ENCODE results near the gene TACC2. TPM values are rescaled to one million over a fixed set of nuclear protein-coding genes. Genes with fewer than 3 reads are reported as not detected.

TACC2 gene
- total RNA-seq, 1 experiment from 2014 or later, result 3.0 TPM

- in situ Hi-C loops (cut with HindIII; ENCODE audit: low pct_unique_long_range_greater_than_20kb, low sequenced_read_pairs), result no loop called here
- no peak for DNase-seq (ENCODE audit: low read depth, low spot score)
These were observed 132.1 kb downstream of the TACC2 start for GRCh38 chr10:122121059-122121458.

DNA sequence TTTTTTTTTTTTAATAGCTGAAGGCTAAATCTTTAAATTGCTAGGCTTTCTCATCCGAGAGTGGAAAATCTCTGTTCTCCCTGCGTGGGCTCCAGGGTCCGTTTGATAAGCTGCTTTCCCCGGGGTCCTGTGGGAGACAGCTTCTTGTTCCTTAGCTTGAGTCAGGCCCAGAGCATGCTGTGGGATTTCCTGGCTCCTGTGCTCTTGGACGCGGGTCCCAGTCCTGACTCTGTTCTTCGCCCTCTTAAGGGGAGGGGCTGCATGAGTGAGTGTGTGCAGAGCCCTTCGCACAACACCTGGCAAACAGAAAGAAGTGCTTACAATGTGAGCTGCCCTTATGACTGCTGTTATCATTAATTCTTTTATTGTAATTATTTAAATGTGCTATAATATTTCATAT is 133.5 kb downstream of the TACC2 start:
- in situ Hi-C loops (cut with HindIII; ENCODE audit: low pct_unique_long_range_greater_than_20kb, low sequenced_read_pairs), result no loop called here
- no peak for DNase-seq (ENCODE audit: low read depth, low spot score)

- in situ Hi-C loops (cut with HindIII; ENCODE audit: low pct_unique_long_range_greater_than_20kb, low sequenced_read_pairs), result no loop called here
- no peak for DNase-seq (ENCODE audit: low read depth, low spot score)
These were observed 134.2 kb downstream of the TACC2 start for GRCh38 chr10:122123186-122123585.

DNA sequence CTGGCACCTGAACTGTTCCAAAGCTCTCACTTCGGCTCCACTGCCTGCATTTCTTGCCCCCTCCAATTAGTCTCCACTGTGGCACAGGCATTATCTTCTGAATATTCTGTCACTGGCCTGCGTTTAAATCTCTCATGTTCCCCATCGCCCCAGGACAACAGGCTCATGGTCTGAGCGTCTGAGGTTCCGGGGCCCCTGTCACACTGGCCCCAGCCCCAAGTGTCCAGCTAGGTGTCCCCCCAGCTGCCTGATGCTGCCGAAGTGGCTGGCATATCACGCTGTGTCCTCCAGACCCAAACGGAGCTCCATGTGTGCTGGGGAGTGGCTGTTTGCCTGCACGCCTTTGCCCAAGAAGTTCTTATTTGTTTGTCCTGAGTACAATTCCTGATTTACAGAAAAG is 135.4 kb downstream of the TACC2 start:
- DNase-seq (ENCODE audit: low read depth, low spot score), result no peak
- in situ Hi-C loops (cut with HindIII; ENCODE audit: low pct_unique_long_range_greater_than_20kb, low sequenced_read_pairs), result no loop called here

DNA sequence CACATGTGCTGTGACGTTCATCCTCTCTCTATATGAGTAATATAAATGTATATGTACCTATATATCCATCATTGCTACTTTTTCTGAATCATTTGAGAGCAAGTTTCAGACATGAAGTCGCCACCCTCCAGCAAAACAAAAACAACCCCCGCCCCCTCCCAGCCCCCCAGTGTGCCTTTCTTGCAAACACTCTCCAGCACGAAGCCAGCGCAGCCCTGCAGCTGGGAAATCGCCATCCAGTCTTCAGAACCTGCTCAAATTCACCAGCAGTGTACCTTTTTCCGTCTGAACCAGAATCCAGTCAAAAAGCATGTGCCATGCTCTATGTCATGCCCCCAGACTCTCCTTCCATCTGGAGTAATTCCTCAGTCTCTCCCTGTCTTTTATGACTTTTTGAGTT is 135.8 kb downstream of the TACC2 start:
- DNase-seq (ENCODE audit: low read depth, low spot score), result no peak
- in situ Hi-C loops (cut with HindIII; ENCODE audit: low pct_unique_long_range_greater_than_20kb, low sequenced_read_pairs), result no loop called here

- in situ Hi-C loops (cut with HindIII; ENCODE audit: low pct_unique_long_range_greater_than_20kb, low sequenced_read_pairs), result no loop called here
- no peak for DNase-seq (ENCODE audit: low read depth, low spot score)
These were observed 138.0 kb downstream of the TACC2 start for GRCh38 chr10:122126763-122127659.

DNA sequence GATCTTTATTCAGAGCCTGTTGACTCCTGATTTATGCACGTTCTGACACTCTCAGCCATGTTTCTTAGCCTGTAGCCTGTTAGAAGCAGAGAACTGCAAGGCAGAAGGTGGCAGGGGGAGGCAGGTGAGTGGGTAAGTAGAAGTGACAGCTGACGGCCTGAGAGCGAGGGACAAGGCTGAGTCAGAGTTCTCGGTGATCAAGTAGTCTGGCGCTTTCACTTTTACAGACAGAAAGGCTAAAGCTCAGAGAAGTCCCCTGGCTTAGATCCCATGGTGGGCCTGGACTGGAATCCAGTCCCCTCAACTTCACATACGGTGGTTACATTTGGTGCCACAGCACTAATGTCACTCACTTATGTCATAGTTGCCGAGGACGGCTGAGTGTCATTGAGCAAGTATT is 139.0 kb downstream of the TACC2 start:
- DNase-seq (ENCODE audit: low read depth, low spot score), result no peak
- in situ Hi-C loops (cut with HindIII; ENCODE audit: low pct_unique_long_range_greater_than_20kb, low sequenced_read_pairs), result no loop called here

DNA sequence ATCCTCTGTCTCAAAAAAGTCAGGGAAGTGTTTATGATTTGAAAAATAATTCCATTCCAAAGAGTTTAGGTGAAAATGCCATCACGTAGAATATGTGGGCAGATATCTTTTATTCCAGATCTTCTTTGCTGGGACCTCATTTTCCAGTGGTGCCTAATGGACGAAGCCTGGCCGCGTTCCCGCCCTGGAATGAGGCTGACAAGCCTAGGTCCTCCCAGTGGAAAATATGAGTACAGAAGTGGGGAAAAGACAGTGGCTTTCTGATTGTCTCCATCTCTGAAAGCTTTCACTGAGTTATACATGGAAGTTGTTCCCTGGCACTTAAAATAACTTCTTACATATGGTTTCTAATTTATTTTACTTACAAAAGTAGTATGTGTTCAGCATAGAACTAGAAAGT is 139.4 kb downstream of the TACC2 start:
- in situ Hi-C loops (cut with HindIII; ENCODE audit: low pct_unique_long_range_greater_than_20kb, low sequenced_read_pairs), result no loop called here
- no peak for DNase-seq (ENCODE audit: low read depth, low spot score)

GRCh38 chr10:122130474-122131110 is 141.6 kb downstream of the TACC2 start:
- DNase-seq (ENCODE audit: low read depth, low spot score), result no peak
- in situ Hi-C loops (cut with HindIII; ENCODE audit: low pct_unique_long_range_greater_than_20kb, low sequenced_read_pairs), result no loop called here

GRCh38 chr10:122132331-122132755 is 143.4 kb downstream of the TACC2 start:
- DNase-seq (ENCODE audit: low read depth, low spot score), result no peak
- in situ Hi-C loops (cut with HindIII; ENCODE audit: low pct_unique_long_range_greater_than_20kb, low sequenced_read_pairs), result no loop called here

DNA sequence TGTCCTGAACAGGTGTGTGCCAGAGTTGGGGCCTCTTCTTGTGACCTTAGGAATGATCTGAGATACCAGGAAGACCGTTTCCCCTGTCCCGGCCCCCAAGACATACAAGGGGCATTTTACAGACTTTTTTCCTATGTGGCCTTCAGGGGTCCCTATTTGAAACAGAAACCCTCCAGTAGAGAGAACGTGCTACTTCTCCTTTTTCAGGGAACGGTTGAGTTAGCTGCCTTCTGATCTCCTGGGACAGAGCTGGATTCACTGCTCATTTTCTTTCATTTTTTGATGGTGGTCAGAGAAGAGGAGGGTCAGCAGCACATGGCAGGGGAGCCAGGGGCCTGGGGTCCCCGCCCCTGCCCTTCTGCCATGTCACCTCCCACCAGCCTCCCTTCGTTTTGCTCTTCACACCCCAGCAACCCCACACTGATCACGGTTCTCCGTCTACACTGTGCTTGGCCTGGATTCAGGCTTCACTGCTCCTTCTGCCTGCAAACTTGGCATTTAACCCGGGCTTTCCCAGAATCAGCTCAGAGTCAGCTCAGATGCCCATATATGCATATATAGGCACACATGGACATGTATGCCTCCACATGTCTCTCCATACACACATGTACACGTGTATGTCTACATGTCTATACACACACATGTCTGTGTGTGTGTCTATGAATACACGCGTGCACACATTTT is 144.1 kb downstream of the TACC2 start:
- in situ Hi-C loops (cut with HindIII; ENCODE audit: low pct_unique_long_range_greater_than_20kb, low sequenced_read_pairs), result no loop called here
- no peak for DNase-seq (ENCODE audit: low read depth, low spot score)

GRCh38 chr10:122135251-122136025 is 146.5 kb downstream of the TACC2 start:
- no peak for DNase-seq (ENCODE audit: low read depth, low spot score)
- in situ Hi-C loops (cut with HindIII; ENCODE audit: low pct_unique_long_range_greater_than_20kb, low sequenced_read_pairs), result no loop called here

DNA sequence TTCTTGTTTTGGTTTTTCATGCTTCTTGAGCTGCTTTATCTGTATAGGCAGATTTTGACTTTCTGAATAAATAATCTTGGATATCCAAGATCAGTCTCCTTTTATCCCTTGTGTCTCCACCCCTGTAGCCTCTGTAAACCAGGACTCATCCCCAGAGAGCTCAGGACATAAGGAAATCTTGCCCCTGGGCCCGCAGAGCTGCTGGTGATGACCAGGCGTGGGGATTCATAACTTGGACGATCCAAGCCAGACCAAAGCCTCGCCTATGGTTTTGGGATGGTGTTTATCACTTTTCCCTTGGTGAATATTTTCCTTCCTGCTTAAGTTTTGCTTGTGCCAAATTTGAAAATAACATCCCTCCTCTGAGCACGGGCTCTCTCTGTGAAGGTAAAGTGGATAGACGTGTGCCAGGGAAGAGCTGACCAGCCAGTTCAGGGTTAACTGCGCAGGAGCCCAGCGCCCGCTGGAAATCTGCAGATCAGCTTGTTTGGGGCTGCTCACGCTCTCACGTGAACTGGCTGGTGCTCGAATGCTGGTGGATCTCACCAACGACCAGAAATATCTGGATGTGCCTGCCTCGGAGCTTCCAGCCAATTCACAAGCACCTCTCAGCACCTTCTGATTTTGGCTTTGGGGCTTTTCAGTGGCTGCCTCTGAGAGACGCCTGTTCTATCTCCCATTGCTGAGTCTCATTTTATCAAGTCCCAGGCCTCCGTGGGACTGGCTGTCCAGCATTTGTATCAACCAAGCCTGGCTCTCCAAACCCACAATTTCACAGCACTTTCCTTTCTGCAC is 150.1 kb downstream of the TACC2 start:
- in situ Hi-C loops (cut with HindIII; ENCODE audit: low pct_unique_long_range_greater_than_20kb, low sequenced_read_pairs), result no loop called here
- no peak for DNase-seq (ENCODE audit: low read depth, low spot score)

GRCh38 chr10:122139627-122140170 is 150.7 kb downstream of the TACC2 start:
- in situ Hi-C loops (cut with HindIII; ENCODE audit: low pct_unique_long_range_greater_than_20kb, low sequenced_read_pairs), result no loop called here
- DNase-seq (ENCODE audit: low read depth, low spot score), result no peak

DNA sequence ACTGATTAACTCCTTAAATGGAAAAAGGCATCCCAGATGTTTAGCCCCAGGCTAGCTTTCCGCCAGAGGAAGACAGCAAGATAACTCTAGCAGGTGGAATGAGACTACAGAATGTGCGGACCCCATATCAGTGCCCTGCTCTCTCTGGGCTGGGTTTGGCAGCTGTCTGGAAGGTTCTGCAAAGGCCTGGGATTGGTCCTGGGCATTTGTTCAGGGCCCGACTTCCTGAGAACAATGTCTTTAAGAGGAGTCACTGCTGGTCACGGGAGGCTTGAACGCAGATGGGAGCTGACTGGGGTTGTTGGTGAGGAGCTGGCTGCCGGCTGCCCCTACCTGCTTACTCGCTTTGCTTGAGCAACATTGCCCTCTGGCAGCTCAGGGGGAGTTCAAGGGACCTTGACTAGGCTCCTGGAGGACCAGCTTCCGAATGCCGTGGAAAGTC is 151.5 kb downstream of the TACC2 start:
- DNase-seq (ENCODE audit: low read depth, low spot score), result peak; percentile 2

GRCh38 chr10:122140941-122141623 is 152.1 kb downstream of the TACC2 start:
- in situ Hi-C loops (cut with HindIII; ENCODE audit: low pct_unique_long_range_greater_than_20kb, low sequenced_read_pairs), result no loop called here
- peak; percentile 30 for DNase-seq (ENCODE audit: low read depth, low spot score)

More for the DNA sequence above, 151.5 kb downstream of the TACC2 start:
- in situ Hi-C loops (cut with HindIII; ENCODE audit: low pct_unique_long_range_greater_than_20kb, low sequenced_read_pairs), result no loop called here

Measured in SK-MEL-5 (cell line).